Endothelial cell of umbilical vein (primary cell): ENCODE results near the gene CIB1. TPM values are rescaled to one million over a fixed set of nuclear protein-coding genes. Genes with fewer than 3 reads are reported as not detected.

ENCODE experiments used
- BruUV-seq: library from RNA; stranded (reverse); fragments of 400-500 nt; replicated peaks from 2 replicates; lab custom pipeline; 2021; lab: Mats Ljungman, UMichigan
- CTCF ChIA-PET: fragments of 300-600, 350-600 bp; sonication (Branson Sonifier 250); formaldehyde crosslinking; loops from one replicate; lab custom pipeline; 2021; ENCODE audit warnings: antibody characterized with exemption, inconsistent platforms; lab: Charles Lee
- POLR2A ChIA-PET: fragments of 300-600, 350-600 bp; sonication (Branson Sonifier 250); formaldehyde crosslinking; loops from one replicate; lab custom pipeline; 2021; ENCODE audit warnings: antibody characterized with exemption, inconsistent platforms; lab: Charles Lee
- DNase-seq: peaks from one replicate; pipeline ENCODE4 v3.0.0-alpha.2; 2011; ENCODE audit warnings: low read depth, low spot score
- FAIRE-seq: peaks from 2 replicates; lab custom pipeline; 2011; peaks lifted over from hg19 to GRCh38; lab: Jason Lieb, UNC
- H2AFZ ChIP-seq: 2 replicates; pipeline ENCODE4 v1.6.0; 2012; ENCODE audit warnings: low read depth, low read length, control low read depth, inconsistent platforms
- H3K27ac ChIP-seq: 2 replicates; pipeline ENCODE4 v1.5.1; 2011; ENCODE audit warnings: low read depth, mild to moderate bottlenecking, control low read depth, low read length, moderate library complexity; ENCODE audit not compliant: insufficient read depth
- H3K27me3 ChIP-seq, 2 experiments: 2 replicates each; pipeline versions ENCODE4 v1.6.0 to v1.6.1; 2011; ENCODE audit warnings: low read length in 2 of 2, mixed read lengths in 1 of 2; ENCODE audit not compliant: control insufficient read depth in 2 of 2, insufficient read depth in 2 of 2
- H3K36me3 ChIP-seq, 2 experiments: 2 replicates in 1 of 2; 3 replicates in 1 of 2; pipeline ENCODE4 v1.5.1; 2011; ENCODE audit warnings: low read length in 2 of 2, mild to moderate bottlenecking in 1 of 2, moderate library complexity in 1 of 2; ENCODE audit not compliant: control insufficient read depth in 2 of 2, insufficient read depth in 2 of 2; ENCODE audit errors: extremely low read depth in 1 of 2
- H3K4me1 ChIP-seq: 3 replicates; pipeline ENCODE4 v1.5.1; 2011; ENCODE audit warnings: mild to moderate bottlenecking, low read length; ENCODE audit not compliant: control insufficient read depth, insufficient read depth; ENCODE audit errors: extremely low read depth
- H3K4me2 ChIP-seq: 2 replicates; pipeline ENCODE4 v1.6.1; 2011; ENCODE audit warnings: low read length, control low read depth, mixed read lengths; ENCODE audit not compliant: insufficient read depth
- H3K4me3 ChIP-seq, 3 experiments: fragments of 200-600 bp in 1 of 3; sonication (generic), shearing (Covaris generic) in 1 of 3; replicated peaks in 1 of 3; 2 replicates each; pipeline ENCODE4 v1.5.1; 2011 to 2016; ENCODE audit warnings: control low read depth in 3 of 3, low read length in 3 of 3, mild to moderate bottlenecking in 2 of 3, inconsistent platforms in 1 of 3, low read depth in 1 of 3, moderate library complexity in 1 of 3; ENCODE audit not compliant: insufficient read depth in 1 of 3
- H3K79me2 ChIP-seq: 2 replicates; pipeline ENCODE4 v1.6.0; 2012; ENCODE audit warnings: low read length, inconsistent platforms; ENCODE audit not compliant: control insufficient read depth, insufficient read depth
- H3K9ac ChIP-seq: replicated peaks from 2 replicates; pipeline ENCODE3; 2011; ENCODE audit warnings: low read length, control low read depth; ENCODE audit not compliant: insufficient read depth; ENCODE audit errors: extremely low read depth
- H3K9me1 ChIP-seq: replicated peaks from 3 replicates; pipeline ENCODE4 v1.6.0; 2011; ENCODE audit warnings: mild to moderate bottlenecking, low read length; ENCODE audit not compliant: control insufficient read depth, insufficient read depth; ENCODE audit errors: extremely low read depth
- H3K9me3 ChIP-seq: replicated peaks from 2 replicates; pipeline ENCODE4 v1.5.1; 2012; ENCODE audit warnings: low read length, inconsistent platforms; ENCODE audit not compliant: control insufficient read depth, insufficient read depth
- H4K20me1 ChIP-seq: replicated peaks from 2 replicates; pipeline ENCODE3; 2011; ENCODE audit warnings: mild to moderate bottlenecking, low read length; ENCODE audit not compliant: control insufficient read depth, insufficient read depth; ENCODE audit errors: extremely low read depth
- EZH2 ChIP-seq: IDR thresholded peaks from 2 replicates; pipeline ENCODE4 v1.6.1; 2012; ENCODE audit warnings: borderline replicate concordance, low read depth, mild to moderate bottlenecking, moderate library complexity, low read length, inconsistent platforms; ENCODE audit not compliant: severe bottlenecking
- FOS ChIP-seq: IDR thresholded peaks from 2 replicates; pipeline ENCODE4 v1.6.1; 2011; ENCODE audit warnings: mild to moderate bottlenecking, low read length, moderate library complexity, borderline replicate concordance; ENCODE audit not compliant: insufficient read depth
- JUN ChIP-seq: IDR thresholded peaks from 2 replicates; pipeline ENCODE4 v1.6.1; 2011; ENCODE audit warnings: borderline replicate concordance, low read depth; ENCODE audit not compliant: insufficient read length, insufficient read depth
- MAX ChIP-seq: IDR thresholded peaks from 2 replicates; pipeline ENCODE4 v1.6.1; 2011; ENCODE audit not compliant: insufficient read depth, insufficient read length
- MYC ChIP-seq: IDR thresholded peaks from one replicate; pipeline ENCODE4 v1.6.1; 2011; ENCODE audit warnings: mild to moderate bottlenecking, low read depth, low read length
- POLR2A ChIP-seq: IDR thresholded peaks from 2 replicates; pipeline ENCODE4 v1.6.1; 2012; ENCODE audit warnings: low read depth, mild to moderate bottlenecking, control low read depth, low read length
- POLR2AphosphoS5 ChIP-seq: IDR thresholded peaks from 2 replicates; pipeline ENCODE4 v1.6.1; 2012; ENCODE audit warnings: low read depth, mild to moderate bottlenecking, control low read depth, low read length, moderate library complexity; ENCODE audit not compliant: insufficient read depth
- dilution Hi-C: fragments of 300-500 bp; cut with MboI; formaldehyde crosslinking; loops from one replicate; pipeline ENCODE4 v1.15.0; 2019; ENCODE audit warnings: low sequenced_read_pairs; ENCODE audit not compliant: extremely low pct_ligation_motif_present
- intact Hi-C: fragments of 100-400 bp; cut with micrococcal nuclease; formaldehyde crosslinking; loops from one replicate; pipeline ENCODE4 v1.10.0; 2022
- polyA plus RNA-seq, 4 experiments: library from polyadenylated mRNA; depleted of rRNA in 3 of 4; stranded (reverse) in 3 of 4; unstranded in 1 of 4; fragments of >200 nt; gene quantifications; 2 replicates each; pipeline versions ENCODE4 v1.2.1 to v1.2.3, GENCODE V29; 2011 to 2012; ENCODE audit warnings: missing spikeins in 1 of 4
- total RNA-seq: library from RNA; stranded (reverse); gene quantifications from 2 replicates; pipeline ENCODE4 v1.2.3, GENCODE V29; 2021

Gene CIB1
- total and polyA plus RNA-seq, 2 donors (not counting 3 experiments of a cell fraction or from before 2014, with no cell fraction given): 58.3 to 105 TPM

GRCh38 chr15:90192961-90193786 is 40.6 kb downstream of the CIB1 start:
- intact Hi-C loops: no loop called here
- no peak for DNase-seq
- Histone ChIP-seq H3K27ac (no peak overlapping the region), H3K4me1 (no peaks in the 10 kb centered on the region), H3K4me3 (no peak overlapping the region), H3K9me3 (no peaks in the 10 kb centered on the region), H3K27me3 (no peaks in the 10 kb centered on the region), H4K20me1 (no peaks in the 10 kb centered on the region), H3K4me2 (no peak overlapping the region), H2AFZ (no peak overlapping the region), H3K9me1 (no peaks in the 10 kb centered on the region), H3K79me2 (no peaks in the 10 kb centered on the region), H3K36me3 (no peaks in the 10 kb centered on the region), H3K9ac (no peak overlapping the region)
- no TSS peak for BruUV-seq
- no peak for TF ChIP-seq JUN
- no peak for TF ChIP-seq MYC
- no peak for TF ChIP-seq FOS
- no peak for TF ChIP-seq POLR2AphosphoS5
- TF ChIP-seq EZH2: no peak
- TF ChIP-seq POLR2A: no peak
- TF ChIP-seq MAX: no peak
- ChIA-PET POLR2A (no interaction called here), CTCF (no interaction called here)
- FAIRE-seq: no peak
- dilution Hi-C loops: no loop called here
